GM19035 (cell line): Measurements from ENCODE around the gene CIRBP.
"Not testable (repeated sequence)": the region's sequence is repeated elsewhere in the genome, so short reads cannot be mapped to it uniquely, and the experiment has no call there.

Experiments used
- ATAC-seq: cut with Tn5 transposase; IDR thresholded peaks from one replicate; pipeline ENCODE4 v1.9.1; 2021; ENCODE audit not compliant: unreplicated experiment

The CIRBP gene

GRCh38 chr19:1290196-1290702 lies 21.1 kb downstream of the CIRBP start:
- no peak for ATAC-seq

- no peak for ATAC-seq
Observed at GRCh38 chr19:1290703-1291651, 21.8 kb downstream of the CIRBP start.

- ATAC-seq: no peak
Observed at GRCh38 chr19:1291761-1292418, 22.8 kb downstream of the CIRBP start.

- no peak for ATAC-seq
Observed at GRCh38 chr19:1292419-1293151, 23.5 kb downstream of the CIRBP start.

DNA sequence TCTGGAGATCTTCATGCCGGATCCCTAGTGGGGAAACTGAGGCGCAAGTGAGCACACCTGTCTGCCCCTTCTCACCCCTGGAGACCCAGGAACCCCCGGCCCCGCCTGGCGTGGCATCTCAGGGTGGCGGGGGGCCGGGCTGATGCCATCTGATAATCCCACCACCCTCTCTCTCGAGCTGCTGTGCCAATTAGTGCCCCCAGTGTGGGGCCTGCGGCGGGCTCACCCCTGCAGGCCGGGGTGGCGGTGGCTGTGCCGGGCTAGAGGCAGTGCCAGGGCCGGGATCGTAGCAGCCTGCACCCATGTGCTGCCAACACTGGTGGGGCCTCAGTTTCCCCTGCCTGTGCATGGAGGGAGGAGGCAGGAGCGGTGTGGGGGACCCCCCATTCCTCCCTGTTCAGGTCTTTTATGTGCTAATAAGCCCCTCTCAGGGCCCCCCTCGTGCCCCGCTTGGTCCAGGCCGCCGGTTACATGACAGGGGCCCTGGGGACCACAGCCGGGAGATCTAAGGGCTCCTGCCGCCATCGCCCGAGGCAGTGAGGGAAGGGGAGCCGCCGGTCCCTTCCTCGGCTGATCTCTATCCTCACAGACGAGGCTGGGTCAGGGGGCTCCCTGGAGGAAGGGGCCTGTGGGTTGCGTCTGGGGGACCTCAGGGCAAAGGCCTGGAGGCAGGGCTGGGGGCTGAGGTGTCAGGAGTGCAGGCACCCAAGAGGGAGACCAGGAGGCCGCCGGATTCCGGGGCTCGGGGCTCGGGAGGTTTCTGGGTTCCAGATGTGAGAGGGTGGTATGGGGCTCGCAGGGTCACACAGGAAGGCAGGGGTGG lies 24.9 kb downstream of the CIRBP start:
- ATAC-seq: no peak

DNA sequence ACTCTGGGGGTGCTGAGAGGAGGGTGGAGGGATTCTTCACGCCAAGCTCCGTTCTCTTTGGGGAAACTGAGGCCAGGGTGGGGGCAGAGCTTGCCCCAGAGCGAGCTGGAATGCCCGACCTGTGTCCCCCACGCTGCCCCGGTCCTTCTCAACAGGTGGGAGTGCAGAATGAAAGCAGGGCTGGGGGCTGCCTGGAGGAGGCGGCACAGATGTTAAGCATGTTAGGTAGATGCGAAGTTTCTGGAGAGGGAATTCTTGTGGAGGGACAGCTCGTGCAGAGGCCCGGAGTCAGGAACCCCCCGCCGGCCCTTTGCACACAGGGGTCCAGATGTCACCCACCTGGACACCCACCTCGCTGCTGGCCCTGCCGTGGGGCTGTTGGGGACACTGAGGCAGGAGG lies 25.6 kb downstream of the CIRBP start:
- no peak for ATAC-seq

DNA sequence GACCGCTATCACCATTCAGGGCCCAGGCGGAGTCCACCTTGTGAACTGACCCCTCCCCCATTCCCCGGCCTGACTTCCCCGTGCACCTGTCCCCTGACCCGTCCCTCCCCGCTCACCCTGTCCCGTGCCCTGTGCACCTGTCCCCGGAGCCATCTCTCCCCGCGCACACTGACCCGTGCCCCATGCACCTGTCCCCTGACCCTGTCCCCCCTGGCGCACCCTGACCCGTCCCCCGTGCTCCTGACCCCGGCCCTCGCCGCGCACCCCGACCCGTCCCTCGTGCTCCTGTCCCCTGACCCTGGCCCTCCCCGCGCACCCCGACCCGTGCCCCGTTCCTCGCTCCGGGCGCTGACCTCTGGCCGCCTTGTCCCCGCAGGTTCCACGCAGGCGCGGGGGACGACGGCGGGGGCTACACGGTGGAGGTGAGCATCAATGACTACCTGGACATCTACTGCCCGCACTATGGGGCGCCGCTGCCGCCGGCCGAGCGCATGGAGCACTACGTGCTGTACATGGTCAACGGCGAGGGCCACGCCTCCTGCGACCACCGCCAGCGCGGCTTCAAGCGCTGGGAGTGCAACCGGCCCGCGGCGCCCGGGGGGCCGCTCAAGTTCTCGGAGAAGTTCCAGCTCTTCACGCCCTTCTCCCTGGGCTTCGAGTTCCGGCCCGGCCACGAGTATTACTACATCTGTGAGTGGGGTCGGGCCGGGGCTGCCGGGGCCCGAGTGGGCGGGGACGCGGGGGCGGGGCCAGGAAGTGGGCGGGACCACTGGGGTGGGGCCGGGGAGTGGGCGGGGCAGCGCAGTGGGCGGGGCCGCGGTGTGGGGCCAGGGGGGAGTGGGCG lies 26.3 kb downstream of the CIRBP start:
- no peak for ATAC-seq

DNA sequence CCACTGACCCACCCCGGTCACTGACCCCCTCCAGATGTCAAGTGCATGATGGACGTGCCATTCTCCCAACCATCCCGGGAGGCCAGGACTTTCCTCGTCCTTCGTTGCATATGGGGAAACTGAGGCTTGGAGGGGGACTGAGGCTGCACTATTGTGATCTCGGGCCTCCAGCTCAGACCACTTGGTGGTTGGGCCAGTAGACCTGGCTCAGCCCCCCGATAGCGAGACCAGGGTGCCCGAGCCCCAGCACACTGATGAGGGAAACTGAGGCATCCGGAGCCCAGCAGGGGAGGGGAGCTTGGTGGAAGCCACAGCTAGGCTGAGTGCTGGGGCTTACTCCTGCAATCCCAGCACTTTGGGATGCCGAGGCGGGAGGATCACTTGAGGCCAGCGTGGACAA lies 26.9 kb downstream of the CIRBP start:
- no peak for ATAC-seq

- no peak for ATAC-seq
Observed at GRCh38 chr19:1296575-1297271, 27.6 kb downstream of the CIRBP start.

DNA sequence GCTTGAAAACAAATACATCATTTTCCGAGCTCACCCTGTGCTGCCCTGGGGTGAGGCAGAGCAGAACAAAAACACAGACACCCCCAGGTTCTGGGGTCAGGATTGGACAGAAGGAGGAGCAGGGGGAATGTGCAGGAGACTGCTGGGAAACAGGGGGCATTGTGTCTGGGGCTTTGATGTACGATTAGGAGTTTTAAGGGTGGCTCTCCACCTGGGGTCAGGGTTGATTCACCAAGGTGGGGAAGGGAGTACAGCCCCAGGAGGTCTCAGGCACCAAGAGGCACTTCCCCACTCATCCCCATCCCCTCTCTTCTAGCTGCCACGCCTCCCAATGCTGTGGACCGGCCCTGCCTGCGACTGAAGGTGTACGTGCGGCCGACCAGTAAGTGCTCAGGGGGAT lies 29.1 kb downstream of the CIRBP start:
- ATAC-seq: no peak

DNA sequence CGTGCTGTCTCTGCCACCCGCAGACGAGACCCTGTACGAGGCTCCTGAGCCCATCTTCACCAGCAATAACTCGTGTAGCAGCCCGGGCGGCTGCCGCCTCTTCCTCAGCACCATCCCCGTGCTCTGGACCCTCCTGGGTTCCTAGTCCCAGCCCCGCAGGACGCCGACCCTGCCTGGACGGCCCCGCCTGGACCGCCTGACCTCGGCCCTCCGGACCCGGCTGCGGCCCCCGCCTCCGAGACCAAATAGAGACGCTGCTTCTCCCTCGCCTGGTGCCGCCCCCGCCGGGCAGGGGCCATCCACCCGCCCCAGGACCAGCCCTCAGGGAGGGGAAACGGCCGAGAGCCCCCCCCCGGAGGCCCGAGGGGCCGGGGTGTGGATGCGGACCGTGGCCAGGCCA lies 30.7 kb downstream of the CIRBP start:
- ATAC-seq: no peak

GRCh38 chr19:1300744-1301490 lies 31.8 kb downstream of the CIRBP start:
- no peak for ATAC-seq

GRCh38 chr19:1302533-1303239 lies 33.6 kb downstream of the CIRBP start:
- ATAC-seq: no peak

- ATAC-seq: no peak
Observed at GRCh38 chr19:1304197-1304924, 35.2 kb downstream of the CIRBP start.

DNA sequence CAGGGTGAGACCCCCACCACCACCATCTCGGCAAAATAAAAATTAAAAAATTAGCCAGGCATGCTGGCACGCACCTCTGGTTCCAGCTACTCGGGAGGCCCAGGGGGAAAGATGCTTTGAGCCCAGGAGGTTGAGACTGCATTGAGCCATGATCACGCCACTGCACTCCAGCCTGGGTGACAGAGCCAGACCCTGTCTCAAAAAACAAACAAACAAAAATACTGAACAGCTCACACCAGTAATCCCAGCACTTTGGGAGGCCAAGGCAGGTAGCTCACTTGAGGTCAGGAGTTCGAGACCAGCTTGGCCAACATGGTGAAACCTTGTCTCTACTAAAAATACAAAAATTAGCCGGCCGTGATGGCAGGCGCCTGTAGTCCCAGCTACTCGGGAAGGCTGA lies 36.2 kb downstream of the CIRBP start:
- ATAC-seq: not testable (repeated sequence)

- ATAC-seq: no peak
Observed at GRCh38 chr19:1307320-1307719, 38.2 kb downstream of the CIRBP start.

GRCh38 chr19:1307755-1308303 lies 38.7 kb downstream of the CIRBP start:
- ATAC-seq: no peak
